K562 (cell line): Measurements from ENCODE around the gene NPIPB6. TPM values are rescaled to one million over a fixed set of nuclear protein-coding genes. Genes with fewer than 3 reads are reported as not detected.
A peak's percentile ranks its signal among the peaks of the same experiment; 100 is the strongest.

Experiments used
- ATAC-seq: fragments of 200-7000 bp; cut with Tn5 transposase; 3 replicates; pipeline ENCODE4 v1.9.1; 2020; ENCODE audit warnings: moderate library complexity
- BruUV-seq: library from RNA; stranded (reverse); fragments of 400-500 nt; replicated peaks from 2 replicates; lab custom pipeline; 2021; lab: Mats Ljungman, UMichigan
- CTCF ChIA-PET: fragments of 300-600 bp; formaldehyde crosslinking; extraction: SDS; loops from one replicate; lab custom pipeline; 2021; ENCODE audit warnings: low intra/inter-chr PET ratio; lab: Yijun Ruan, JAX
- POLR2A ChIA-PET: fragments of 300-600, 350-650 bp; sonication (Branson Sonifier 250); formaldehyde crosslinking; extraction: SDS; loops from one replicate; lab custom pipeline; 2021; ENCODE audit warnings: antibody characterized with exemption, inconsistent platforms; lab: Yijun Ruan, JAX
- DNase-seq, 4 experiments: peaks; one replicate each; pipeline versions ENCODE4 v3.0.0 to v3.0.0-alpha.2; 2011 to 2018; ENCODE audit warnings: low spot score in 3 of 4, mixed read lengths in 3 of 4; ENCODE audit errors: extremely low read depth in 1 of 4
- FAIRE-seq: peaks from 2 replicates; lab custom pipeline; 2011; peaks lifted over from hg19 to GRCh38; lab: Jason Lieb, UNC
- H2AFZ ChIP-seq: 2 replicates; pipeline ENCODE4 v1.6.0; 2011; ENCODE audit warnings: low read depth, low read length, control low read depth, inconsistent platforms
- H3K27ac ChIP-seq: fragments of 200-600 bp; 3 replicates; pipeline ENCODE4 v1.8.0; 2011; ENCODE audit warnings: low read depth, mild to moderate bottlenecking, control low read depth, inconsistent platforms, low read length, moderate library complexity, mixed read lengths; ENCODE audit errors: extremely low read depth
- H3K27me3 ChIP-seq, 2 experiments: fragments of 300-600 bp in 1 of 2; 2 replicates in 1 of 2; 3 replicates in 1 of 2; pipeline versions ENCODE4 v1.6.0 to v1.8.0; 2011; ENCODE audit warnings: inconsistent platforms in 2 of 2, low read length in 2 of 2, mild to moderate bottlenecking in 1 of 2, mixed read lengths in 1 of 2, moderate library complexity in 1 of 2; ENCODE audit not compliant: control insufficient read depth in 2 of 2, insufficient read depth in 2 of 2
- H3K36me3 ChIP-seq: fragments of 300-600 bp; 3 replicates; pipeline ENCODE4 v1.8.0; 2011; ENCODE audit warnings: mild to moderate bottlenecking, low read length, inconsistent platforms; ENCODE audit not compliant: control insufficient read depth, insufficient read depth
- H3K4me1 ChIP-seq, 2 experiments: fragments of 200-600 bp in 1 of 2; replicated peaks in 1 of 2; 2 replicates in 1 of 2; 3 replicates in 1 of 2; pipeline versions ENCODE4 v1.5.1 to v1.8.0; 2011; ENCODE audit warnings: inconsistent platforms in 2 of 2, low read length in 2 of 2, mild to moderate bottlenecking in 1 of 2, mixed read lengths in 1 of 2, moderate library complexity in 1 of 2; ENCODE audit not compliant: control insufficient read depth in 2 of 2, insufficient read depth in 2 of 2
- H3K4me2 ChIP-seq: 2 replicates; pipeline ENCODE4 v1.6.1; 2011; ENCODE audit warnings: low read length, control low read depth, inconsistent platforms, mixed read lengths; ENCODE audit not compliant: insufficient read depth
- H3K4me3 ChIP-seq: fragments of 200-600 bp; sonication (generic), shearing (Covaris generic); 2 replicates; pipeline ENCODE4 v1.5.1; 2016; ENCODE audit warnings: control low read depth, inconsistent platforms
- H3K79me2 ChIP-seq: fragments of 200-600 bp; 3 replicates; pipeline ENCODE4 v1.8.0; 2011; ENCODE audit warnings: low read length, inconsistent platforms; ENCODE audit not compliant: control insufficient read depth, insufficient read depth
- H3K9ac ChIP-seq, 2 experiments: 2 replicates each; pipeline versions ENCODE4 v1.6.0 to v1.6.1; 2011; ENCODE audit warnings: low read depth in 2 of 2, low read length in 2 of 2, control low read depth in 1 of 2, inconsistent platforms in 1 of 2, mild to moderate bottlenecking in 1 of 2, mixed read lengths in 1 of 2; ENCODE audit not compliant: insufficient read depth in 1 of 2
- H3K9me1 ChIP-seq: one replicate; pipeline ENCODE4 v1.6.0; 2011; ENCODE audit warnings: inconsistent platforms, mild to moderate bottlenecking, low read length, moderate library complexity; ENCODE audit not compliant: control insufficient read depth, insufficient read depth
- H3K9me3 ChIP-seq: replicated peaks from 2 replicates; pipeline ENCODE4 v1.5.1; 2011; ENCODE audit warnings: low read depth, low read length, inconsistent platforms; ENCODE audit not compliant: control insufficient read depth, insufficient read depth
- H4K20me1 ChIP-seq: replicated peaks from 2 replicates; pipeline ENCODE4 v1.6.1; 2011; ENCODE audit warnings: low read length, inconsistent platforms, mixed read lengths; ENCODE audit not compliant: control insufficient read depth, insufficient read depth
- CBFA2T2 ChIP-seq: fragments of 450-650 bp; conservative IDR thresholded peaks from 2 replicates; pipeline ENCODE4 v1.6.1; 2017; ENCODE audit warnings: mild to moderate bottlenecking
- FIP1L1 ChIP-seq: fragments of 200-400 bp; formaldehyde crosslinking; IDR thresholded peaks from 2 replicates; pipeline ENCODE4 v1.6.1; 2018; ENCODE audit warnings: mild to moderate bottlenecking, low read depth, low read length; ENCODE audit not compliant: poor library complexity, severe bottlenecking
- HNRNPL ChIP-seq: fragments of 200-400 bp; formaldehyde crosslinking; IDR thresholded peaks from 2 replicates; pipeline ENCODE4 v1.6.1; 2017; ENCODE audit warnings: low read depth, mild to moderate bottlenecking, low read length
- NBN ChIP-seq: fragments of 450-650 bp; IDR thresholded peaks from 2 replicates; pipeline ENCODE4 v1.6.1; 2016; ENCODE audit warnings: low read depth, mild to moderate bottlenecking
- PTBP1 ChIP-seq: fragments of 200-400 bp; formaldehyde crosslinking; IDR thresholded peaks from 2 replicates; pipeline ENCODE4 v1.6.1; 2017; ENCODE audit warnings: low read depth, low read length
- ZNF445 ChIP-seq: fragments of 250-450 bp; sonication (Bioruptor Pico); IDR thresholded peaks from 2 replicates; pipeline ENCODE4 v1.4.0; 2020; ENCODE audit warnings: low read depth, mild to moderate bottlenecking, moderate library complexity
- ZNF592 ChIP-seq: fragments of 450-650 bp; IDR thresholded peaks from 2 replicates; pipeline ENCODE4 v1.6.1; 2017; ENCODE audit warnings: antibody characterized with exemption, mild to moderate bottlenecking
- ZNF695 ChIP-seq: fragments of 450-650 bp; formaldehyde crosslinking; IDR thresholded peaks from 2 replicates; pipeline ENCODE4 v1.4.0; 2020; ENCODE audit warnings: mild to moderate bottlenecking, moderate library complexity
- ZNF717 ChIP-seq: fragments of 250-450 bp; sonication (Bioruptor Pico); IDR thresholded peaks from 2 replicates; pipeline ENCODE4 v1.5.0; 2021
- WGBS: fragments of 100-300 bp; shearing (Covaris generic); methylation state at CpG from one replicate; pipeline ENCODE4 v1.1.6; 2016; ENCODE audit warnings: low coverage, mixed read lengths; ENCODE audit not compliant: insufficient coverage; ENCODE audit errors: missing lambda C conversion rate; 5-methylcytosine and 5-hydroxymethylcytosine counted together
- in situ Hi-C: fragments of 300-500 bp; cut with MboI; formaldehyde crosslinking; loops from 4 replicates; pipeline ENCODE4 v1.15.0; 2018; ENCODE audit warnings: inconsistent platforms, mixed read lengths
- intact Hi-C: fragments of 100-400 bp; cut with micrococcal nuclease; formaldehyde crosslinking; loops from 2 replicates; pipeline ENCODE4 v1.14.2; 2022
- polyA plus RNA-seq, 8 experiments: library from polyadenylated mRNA; depleted of rRNA in 4 of 8; stranded (reverse) in 5 of 8; unstranded in 3 of 8; fragments of >200 nt; fragmentation: Nextera tagmentation in 2 of 8; fragmentation: Illumina TruSeq in 1 of 8; extraction: Ambion mirVana in 2 of 8; extraction: Trizol in 1 of 8; gene quantifications; 2 replicates each; pipeline versions ENCODE4 v1.2.1 to v1.2.3, GENCODE V29; 2011 to 2014; ENCODE audit warnings: inconsistent platforms in 1 of 8, missing spikeins in 1 of 8
- total RNA-seq, 7 experiments: library from RNA; depleted of rRNA in 6 of 7; stranded (reverse); fragments of >200 nt in 6 of 7; fragmentation: Illumina TruSeq in 2 of 7; extraction: Trizol in 2 of 7; gene quantifications; 2 replicates each; pipeline versions ENCODE4 v1.2.1 to v1.2.3, GENCODE V29; 2011 to 2021; ENCODE audit warnings: low replicate concordance in 1 of 7
- TF ChIP-seq, protein P1 (sequence below): sonication (generic); formaldehyde crosslinking; IDR thresholded peaks from 2 replicates; pipeline ENCODE4 v1.8.1; 2023; ENCODE audit warnings: mild to moderate bottlenecking, missing genetic modification reagents

Gene NPIPB6
- total and polyA plus RNA-seq, 9 of the 15 experiments (the other 6 are each of a cell fraction or from before 2014, with no cell fraction given), result 0.03 to 0.91 (median 0.40) TPM; not detected in 1

GRCh38 chr16:28320023-28320561 is 43.2 kb downstream of the NPIPB6 start:
- H3K9ac ChIP-seq, result no peak overlapping the region
- H3K79me2 ChIP-seq, result no peaks in the 10 kb centered on the region
- H3K9me3 ChIP-seq, result no peaks in the 10 kb centered on the region
- H3K4me2 ChIP-seq, result no peak overlapping the region
- H3K4me1 ChIP-seq, result peaks cover 0 to 35% of the 10 kb centered on the region in 2 experiments; a peak in 2 of 5 replicates
- ChIA-PET POLR2A (interaction anchor here (1.2 kb wide), 1 partner anchor 16 kb away, joined by 3 read pairs; no protein-coding TSS in a partner anchor), CTCF (no interaction called here)
- no peak overlapping the region for H3K27ac ChIP-seq
- no peak for ATAC-seq
- no peak for FAIRE-seq
- H3K9me1 ChIP-seq, result no peaks in the 10 kb centered on the region
- H3K36me3 ChIP-seq, result no peaks in the 10 kb centered on the region
- no TSS peak for BruUV-seq
- TF ChIP-seq ZNF592 (no peak), ZNF695 (CRISPR knock-in tag) (no peak), PTBP1 (no peak), ZNF445 (no peak), CBFA2T2 (no peak), HNRNPL (0 out of 2 replicates have a peak, but pooled peaks have one; percentile 58), ZNF717 (CRISPR knock-in tag) (no peak), NBN (no peak), FIP1L1 (no peak)
- TF ChIP-seq, protein P1, sequence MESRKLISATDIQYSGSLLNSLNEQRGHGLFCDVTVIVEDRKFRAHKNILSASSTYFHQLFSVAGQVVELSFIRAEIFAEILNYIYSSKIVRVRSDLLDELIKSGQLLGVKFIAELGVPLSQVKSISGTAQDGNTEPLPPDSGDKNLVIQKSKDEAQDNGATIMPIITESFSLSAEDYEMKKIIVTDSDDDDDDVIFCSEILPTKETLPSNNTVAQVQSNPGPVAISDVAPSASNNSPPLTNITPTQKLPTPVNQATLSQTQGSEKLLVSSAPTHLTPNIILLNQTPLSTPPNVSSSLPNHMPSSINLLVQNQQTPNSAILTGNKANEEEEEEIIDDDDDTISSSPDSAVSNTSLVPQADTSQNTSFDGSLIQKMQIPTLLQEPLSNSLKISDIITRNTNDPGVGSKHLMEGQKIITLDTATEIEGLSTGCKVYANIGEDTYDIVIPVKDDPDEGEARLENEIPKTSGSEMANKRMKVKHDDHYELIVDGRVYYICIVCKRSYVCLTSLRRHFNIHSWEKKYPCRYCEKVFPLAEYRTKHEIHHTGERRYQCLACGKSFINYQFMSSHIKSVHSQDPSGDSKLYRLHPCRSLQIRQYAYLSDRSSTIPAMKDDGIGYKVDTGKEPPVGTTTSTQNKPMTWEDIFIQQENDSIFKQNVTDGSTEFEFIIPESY, result peak; percentile 96
- intact Hi-C loops, result no loop called here
- in situ Hi-C loops, result no loop called here
- no peak overlapping the region for H2AFZ ChIP-seq
- no peak overlapping the region for H3K4me3 ChIP-seq
- peaks cover 0 to 17% of the 10 kb centered on the region in 2 experiments; a peak in 2 of 5 replicates for H3K27me3 ChIP-seq
- 69% methylated on average over 7 of the region's 73 CpGs for WGBS
- H4K20me1 ChIP-seq, result peaks cover 7% of the 10 kb centered on the region
- no peak for DNase-seq
